Stimulated activated CD4-positive, alpha-beta T cell treated with anti-CD3 and anti-CD28 coated beads, Interleukin-4, amount 100 ng/mL, for 24 hours (primary cell): ENCODE data around the gene LASP1.
"Not testable (repeated sequence)": the region's sequence is repeated elsewhere in the genome, so short reads cannot be mapped to it uniquely, and the experiment has no call there.

Experiments used
- DNase-seq: peaks from one replicate; pipeline ENCODE4 v3.0.0-alpha.2; 2020

Gene LASP1

GRCh38 chr17:38911081-38911730 is 41.3 kb downstream of the LASP1 start:
- DNase-seq: no peak

GRCh38 chr17:38911731-38912081 is 41.8 kb downstream of the LASP1 start:
- DNase-seq: not testable (repeated sequence)

DNA sequence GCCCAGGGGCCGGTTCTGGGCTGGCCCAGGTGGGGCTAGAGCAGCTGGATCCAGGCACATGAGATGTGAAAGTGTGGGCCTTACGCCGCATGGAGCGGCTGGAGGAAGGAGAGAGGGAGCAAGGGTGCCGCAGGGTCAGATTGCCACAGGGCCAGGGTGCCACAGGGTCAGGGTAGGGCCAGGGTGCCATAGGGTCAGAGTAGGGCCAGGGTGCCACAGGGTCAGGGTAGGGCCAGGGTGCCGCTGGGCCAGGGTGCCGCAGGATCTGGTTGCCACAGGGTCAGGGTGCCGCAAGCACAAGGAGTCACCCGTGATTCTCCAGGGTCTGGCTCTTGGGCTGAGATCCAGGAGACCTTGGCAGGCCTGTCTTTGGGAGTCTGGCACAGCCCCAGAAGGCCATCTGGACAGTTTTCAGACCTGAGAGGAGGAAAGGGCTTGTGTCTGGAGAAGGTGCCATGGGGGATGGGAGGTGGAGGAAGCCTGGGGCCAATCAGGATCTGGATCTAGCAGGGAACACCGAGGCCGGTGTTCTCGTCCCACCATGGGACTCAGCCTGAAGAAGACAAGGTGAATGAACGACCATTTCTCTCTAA is 42.5 kb downstream of the LASP1 start:
- DNase-seq: no peak

DNA sequence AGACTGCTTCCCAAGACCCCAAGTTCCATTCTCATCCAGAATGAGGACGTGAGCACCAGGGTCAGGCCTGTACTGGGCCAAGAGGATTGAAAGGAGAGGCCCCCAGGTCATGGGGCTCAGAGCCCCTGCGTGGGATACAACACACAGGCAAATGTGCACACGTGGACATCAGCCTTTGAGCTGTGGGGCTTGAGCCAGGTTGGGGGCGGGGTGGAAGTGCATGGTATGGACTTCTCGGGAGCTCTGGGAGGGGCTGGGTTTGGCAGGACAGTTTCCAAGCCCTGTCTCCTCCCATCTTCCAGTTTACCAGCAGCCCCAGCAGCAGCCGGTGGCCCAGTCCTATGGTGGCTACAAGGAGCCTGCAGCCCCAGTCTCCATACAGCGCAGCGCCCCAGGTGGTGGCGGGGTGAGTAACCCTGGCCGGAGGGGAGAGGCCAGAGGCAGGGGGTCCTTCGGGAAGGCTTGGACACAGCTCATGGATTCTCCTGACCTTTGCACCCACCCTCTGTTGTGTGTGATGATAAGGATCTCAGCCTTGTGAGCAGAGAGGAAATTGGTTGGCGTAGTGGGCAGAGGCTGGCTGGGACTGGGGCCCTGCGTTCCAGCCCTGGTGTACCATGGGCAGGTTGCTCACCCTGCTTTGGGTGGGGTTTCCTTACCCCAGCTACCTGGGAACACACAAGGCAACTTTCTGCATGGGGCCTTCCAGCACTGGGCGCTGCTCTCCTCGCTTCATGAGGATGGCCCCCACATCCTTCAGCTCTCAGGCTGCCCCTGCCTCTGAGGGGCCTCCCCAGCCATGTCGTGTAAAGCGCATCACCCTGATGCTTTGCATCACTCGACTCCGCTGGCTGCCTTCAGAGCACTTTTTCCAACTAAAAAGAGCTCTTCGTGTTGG is 45.1 kb downstream of the LASP1 start:
- DNase-seq: no peak

DNA sequence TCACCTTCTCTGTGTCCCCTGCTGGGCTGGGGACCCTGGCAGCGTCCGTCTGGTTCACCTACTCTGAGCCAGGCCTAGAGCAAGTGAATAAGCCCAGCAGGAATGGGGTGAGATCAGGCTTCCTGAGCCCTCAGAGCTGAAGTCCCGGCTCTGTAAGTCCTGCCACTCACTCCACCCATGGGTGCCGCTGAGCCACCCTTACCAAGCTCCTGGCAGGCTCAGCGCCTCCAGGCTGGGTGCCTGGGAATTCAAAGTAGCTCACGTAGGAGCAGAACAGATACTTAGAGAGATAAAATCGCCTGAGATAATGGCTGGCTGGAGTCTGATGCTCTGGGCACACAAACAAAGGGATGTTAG is 45.8 kb downstream of the LASP1 start:
- DNase-seq: no peak

GRCh38 chr17:38916771-38917170 is 46.9 kb downstream of the LASP1 start:
- DNase-seq: no peak

DNA sequence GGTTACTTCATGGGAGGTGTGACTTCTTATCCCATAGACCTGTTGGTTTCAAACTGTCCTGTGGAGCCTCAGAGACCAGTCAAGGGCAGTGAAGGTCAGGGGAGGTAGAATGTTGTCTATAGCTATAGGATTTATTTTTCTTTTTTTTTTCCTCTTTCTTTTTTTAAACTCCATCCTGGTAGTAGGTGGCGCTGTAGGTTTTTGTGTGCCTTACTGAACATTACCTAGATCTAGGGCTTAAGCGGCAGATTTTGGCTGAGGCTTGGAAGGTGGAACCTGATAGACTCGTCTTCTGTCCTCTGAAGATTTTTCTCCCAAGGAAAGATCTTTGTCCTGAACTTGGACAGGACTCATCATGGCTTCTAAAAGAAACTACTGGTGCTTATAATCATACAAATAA is 47.4 kb downstream of the LASP1 start:
- no peak for DNase-seq

DNA sequence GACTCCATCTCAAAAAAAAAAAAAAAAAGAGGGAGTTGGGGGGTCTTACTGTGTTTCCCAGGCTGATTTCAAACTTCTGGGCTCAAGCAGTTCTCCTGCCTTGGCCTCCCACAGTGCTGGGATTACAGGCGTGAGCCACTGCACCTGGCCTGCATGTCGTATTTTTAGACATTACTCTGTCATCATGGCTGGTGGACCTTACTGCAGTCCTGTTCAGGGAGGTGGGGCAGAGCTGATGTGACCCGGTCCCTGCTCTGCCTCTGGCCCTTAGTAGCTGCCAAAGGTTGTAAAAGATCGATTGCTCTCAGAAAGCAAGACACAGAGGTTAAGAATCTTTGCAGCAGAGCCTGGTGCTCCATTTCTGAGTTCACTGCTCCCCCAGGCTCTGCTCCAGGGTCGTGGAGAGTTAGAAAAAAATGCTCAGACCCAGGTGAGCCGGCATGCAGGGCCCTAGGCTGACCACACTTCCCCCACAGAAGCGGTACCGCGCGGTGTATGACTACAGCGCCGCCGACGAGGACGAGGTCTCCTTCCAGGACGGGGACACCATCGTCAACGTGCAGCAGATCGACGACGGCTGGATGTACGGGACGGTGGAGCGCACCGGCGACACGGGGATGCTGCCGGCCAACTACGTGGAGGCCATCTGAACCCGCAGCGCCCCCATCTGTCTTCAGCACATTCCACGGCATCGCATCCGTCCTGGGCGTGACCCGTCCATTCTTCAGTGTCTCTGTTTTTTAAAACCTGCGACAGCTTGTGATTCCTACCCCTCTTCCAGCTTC is 48.5 kb downstream of the LASP1 start:
- DNase-seq: no peak

DNA sequence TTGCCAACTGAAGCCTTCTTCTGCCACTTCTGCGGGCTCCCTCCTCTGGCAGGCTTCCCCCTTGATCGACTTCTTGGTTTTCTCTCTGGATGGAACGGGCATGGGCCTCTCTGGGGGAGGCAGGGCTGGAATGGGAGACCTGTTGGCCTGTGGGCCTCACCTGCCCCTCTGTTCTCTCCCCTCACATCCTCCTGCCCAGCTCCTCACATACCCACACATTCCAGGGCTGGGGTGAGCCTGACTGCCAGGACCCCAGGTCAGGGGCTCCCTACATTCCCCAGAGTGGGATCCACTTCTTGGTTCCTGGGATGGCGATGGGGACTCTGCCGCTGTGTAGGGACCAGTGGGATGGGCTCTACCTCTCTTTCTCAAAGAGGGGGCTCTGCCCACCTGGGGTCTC is 49.1 kb downstream of the LASP1 start:
- DNase-seq: no peak

DNA sequence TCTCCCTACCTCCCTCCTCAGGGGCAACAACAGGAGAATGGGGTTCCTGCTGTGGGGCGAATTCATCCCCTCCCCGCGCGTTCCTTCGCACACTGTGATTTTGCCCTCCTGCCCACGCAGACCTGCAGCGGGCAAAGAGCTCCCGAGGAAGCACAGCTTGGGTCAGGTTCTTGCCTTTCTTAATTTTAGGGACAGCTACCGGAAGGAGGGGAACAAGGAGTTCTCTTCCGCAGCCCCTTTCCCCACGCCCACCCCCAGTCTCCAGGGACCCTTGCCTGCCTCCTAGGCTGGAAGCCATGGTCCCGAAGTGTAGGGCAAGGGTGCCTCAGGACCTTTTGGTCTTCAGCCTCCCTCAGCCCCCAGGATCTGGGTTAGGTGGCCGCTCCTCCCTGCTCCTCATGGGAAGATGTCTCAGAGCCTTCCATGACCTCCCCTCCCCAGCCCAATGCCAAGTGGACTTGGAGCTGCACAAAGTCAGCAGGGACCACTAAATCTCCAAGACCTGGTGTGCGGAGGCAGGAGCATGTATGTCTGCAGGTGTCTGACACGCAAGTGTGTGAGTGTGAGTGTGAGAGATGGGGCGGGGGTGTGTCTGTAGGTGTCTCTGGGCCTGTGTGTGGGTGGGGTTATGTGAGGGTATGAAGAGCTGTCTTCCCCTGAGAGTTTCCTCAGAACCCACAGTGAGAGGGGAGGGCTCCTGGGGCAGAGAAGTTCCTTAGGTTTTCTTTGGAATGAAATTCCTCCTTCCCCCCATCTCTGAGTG is 49.6 kb downstream of the LASP1 start:
- no peak for DNase-seq

- DNase-seq: no peak
These were observed 50.8 kb downstream of the LASP1 start for GRCh38 chr17:38920374-38921291.

DNA sequence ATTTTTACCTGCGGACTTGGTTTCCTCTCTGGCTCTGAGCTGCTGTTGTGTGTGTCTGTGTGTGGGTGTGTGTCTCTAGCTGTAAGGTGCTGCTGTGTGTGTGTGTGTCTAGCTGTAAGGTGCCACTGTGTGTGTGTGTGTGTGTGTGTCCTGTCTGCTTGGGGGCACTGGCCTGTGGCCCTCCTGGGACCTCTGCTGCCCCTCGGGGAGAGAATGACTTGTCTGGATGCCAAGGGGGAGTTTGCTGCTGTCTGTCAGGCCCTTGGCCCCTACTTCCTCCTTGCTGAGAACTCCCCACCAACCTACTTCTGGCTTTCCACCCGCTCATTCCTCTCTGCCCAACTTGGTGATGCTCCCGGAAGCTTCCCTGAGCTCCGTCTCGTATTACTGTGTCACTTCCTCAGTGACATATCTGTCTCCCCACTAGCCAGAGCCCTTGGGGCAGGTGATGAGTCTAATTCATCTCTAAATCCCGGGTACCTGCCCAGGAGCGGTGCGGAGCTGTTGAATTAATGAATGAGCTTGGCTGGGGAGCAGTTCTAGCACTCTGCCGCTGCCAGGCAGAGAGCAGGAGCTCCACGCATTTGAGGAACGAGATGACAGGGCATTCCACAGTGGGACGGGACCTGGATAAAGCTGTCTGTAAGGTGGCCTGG is 52.0 kb downstream of the LASP1 start:
- no peak for DNase-seq

- peak; percentile 3 for DNase-seq
These were observed 52.9 kb downstream of the LASP1 start for GRCh38 chr17:38922538-38923297.

DNA sequence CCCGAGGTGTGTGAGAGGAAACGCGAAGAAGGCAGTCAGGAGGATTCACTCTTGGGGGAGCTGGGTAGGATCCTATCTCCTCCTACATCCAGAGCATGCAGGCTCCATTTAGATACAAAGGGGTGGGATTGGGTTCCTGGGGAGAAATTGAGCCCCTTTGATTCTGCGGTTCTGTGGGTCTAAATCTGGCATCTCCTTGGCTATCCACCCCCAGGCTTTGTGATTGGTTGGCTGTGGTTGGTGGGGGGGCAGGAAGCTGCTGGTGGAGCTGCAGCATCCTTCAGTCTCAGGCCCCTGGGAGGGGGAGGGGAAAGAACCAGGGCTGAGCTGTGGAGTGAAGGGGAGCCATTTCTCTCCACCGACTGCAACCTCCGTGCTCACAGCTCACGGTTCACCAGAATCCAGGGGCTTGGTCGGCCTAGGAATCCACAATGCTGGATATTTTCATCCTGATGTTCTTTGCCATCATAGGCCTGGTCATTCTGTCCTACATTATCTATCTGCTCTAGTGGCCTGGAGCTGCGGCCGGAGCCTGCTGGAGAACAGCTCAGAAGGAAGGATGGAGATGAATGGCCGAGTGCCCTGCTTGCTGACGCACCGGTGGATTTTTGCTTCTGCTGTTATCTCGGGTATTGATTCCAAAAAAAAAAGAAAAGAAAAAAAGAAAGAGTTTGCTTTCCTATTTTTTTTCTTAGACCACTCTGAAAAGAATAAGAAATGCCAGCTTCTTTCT is 55.6 kb downstream of the LASP1 start, which contains the start of gene LASP1NB:
TSS of gene LASP1NB (plus strand) at position 352 of the 733 bp plus-strand sequence.
- peak; percentile 25 for DNase-seq

- no peak for DNase-seq
These were observed 56.6 kb downstream of the LASP1 start for GRCh38 chr17:38926293-38927070.

- DNase-seq: not testable (repeated sequence)
These were observed 60.9 kb downstream of the LASP1 start for GRCh38 chr17:38930782-38931181.

GRCh38 chr17:38933962-38934361 is 64.1 kb downstream of the LASP1 start:
- not testable (repeated sequence) for DNase-seq

DNA sequence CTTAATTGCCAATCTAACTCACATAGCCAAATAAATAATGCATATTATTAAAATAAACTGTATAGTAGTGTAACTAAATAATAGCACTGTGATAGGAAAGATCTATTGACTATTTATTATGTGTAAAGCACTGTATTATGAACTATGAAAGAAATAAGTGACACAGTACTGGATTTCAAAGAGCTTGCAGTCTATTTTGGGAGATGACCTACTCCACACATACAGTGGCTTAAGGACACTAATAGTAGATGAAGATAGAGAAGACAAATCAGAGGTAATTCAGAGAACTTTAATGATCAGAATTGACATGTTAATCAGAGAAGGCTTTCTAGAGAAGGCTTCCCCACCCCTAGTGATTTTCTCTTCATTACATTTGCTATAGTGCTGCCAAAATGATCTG is 70.1 kb downstream of the LASP1 start:
- no peak for DNase-seq
